Measurements from ENCODE around the gene CCL20.
A peak's percentile ranks its signal among the peaks of the same experiment; 100 is the strongest.

CCL20 gene

GRCh38 chr2:227834916-227835650, 21.4 kb downstream of the CCL20 start:
- DNase-seq: peak in 1 of 2 donors; percentile 20

- peak; percentile 21 to 46 for DNase-seq
Measured at GRCh38 chr2:227839339-227840129, 25.9 kb downstream of the CCL20 start.

DNA sequence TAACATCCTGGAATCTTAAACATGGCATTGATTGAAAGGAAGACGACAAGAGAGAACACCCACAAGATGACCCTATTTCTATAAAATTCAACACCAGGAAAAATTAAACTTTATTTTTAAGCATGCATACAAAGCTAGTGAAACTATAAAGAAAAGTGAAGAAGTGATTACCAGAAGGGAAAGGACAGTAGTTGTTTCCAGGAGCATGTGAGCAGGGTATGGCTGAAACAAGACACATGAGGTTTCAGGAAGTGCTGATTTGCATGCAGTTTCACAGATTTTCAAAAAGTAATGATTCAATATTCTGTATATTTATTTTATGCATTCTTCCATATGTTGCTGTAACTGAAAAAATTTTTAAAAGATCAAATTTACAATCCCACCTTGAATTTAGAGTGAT, 33.2 kb downstream of the CCL20 start:
- no peak for DNase-seq

GRCh38 chr2:227848146-227848545, 34.5 kb downstream of the CCL20 start:
- no peak for DNase-seq

DNA sequence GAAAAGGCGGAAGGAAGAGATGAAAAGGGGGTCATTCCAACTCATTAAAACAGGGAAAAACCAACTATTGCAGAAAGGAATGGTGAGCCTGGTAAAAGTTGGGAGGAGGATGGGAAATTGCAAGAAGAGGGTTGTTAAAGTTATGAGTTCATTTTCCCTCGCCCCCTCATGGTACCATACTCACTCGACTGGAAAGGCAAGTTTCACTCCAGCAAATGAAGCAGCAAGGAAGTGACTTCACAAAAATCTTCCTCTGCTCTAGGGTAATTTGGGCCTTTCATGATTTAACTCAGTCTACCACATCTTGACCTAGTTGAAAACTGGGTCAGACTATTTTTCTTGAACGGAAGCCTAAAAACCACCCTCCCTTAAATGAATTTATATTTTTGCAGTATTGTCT, 34.9 kb downstream of the CCL20 start:
- no peak for DNase-seq

DNA sequence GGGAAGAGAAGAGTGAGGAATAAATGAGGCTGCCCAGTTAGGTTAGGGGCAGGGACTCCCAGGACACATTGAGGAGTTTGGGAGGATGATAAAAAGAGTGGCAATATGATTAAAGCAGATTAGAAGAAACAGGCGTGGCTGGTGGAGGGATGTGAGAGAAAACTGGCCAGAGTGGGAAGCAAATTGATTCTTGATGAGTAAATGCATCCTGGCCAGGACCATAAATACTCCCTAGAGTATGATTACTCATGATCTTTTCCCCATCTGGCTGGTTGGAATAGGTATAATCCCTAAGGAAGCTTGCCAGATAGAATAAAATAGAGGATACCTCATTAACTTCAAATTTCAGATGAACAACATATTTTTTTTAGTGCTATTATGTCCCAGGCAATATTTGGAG, 36.3 kb downstream of the CCL20 start:
- DNase-seq: no peak

DNA sequence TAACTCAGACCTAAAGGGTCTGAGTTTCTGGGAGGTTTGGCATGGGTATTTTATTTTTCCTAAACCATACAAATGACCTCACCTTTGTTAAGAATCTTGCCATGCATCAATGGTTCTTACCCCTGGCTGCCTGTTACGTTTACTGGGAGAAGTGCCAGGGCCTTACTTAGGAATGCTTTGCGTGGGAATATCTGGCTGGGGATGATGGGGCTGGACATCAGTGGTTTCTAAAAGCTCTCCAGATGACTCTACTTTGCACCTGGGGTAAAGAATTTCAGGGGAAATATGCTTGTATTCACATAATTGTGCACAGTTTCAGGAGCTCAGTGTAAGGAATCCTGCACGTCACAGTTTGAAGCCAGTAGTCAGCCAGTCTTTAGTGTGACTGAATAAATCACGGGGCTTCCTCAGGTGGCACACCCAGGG, 39.6 kb downstream of the CCL20 start:
- DNase-seq: no peak

- DNase-seq: no peak
Measured at GRCh38 chr2:227853765-227854271, 40.2 kb downstream of the CCL20 start.

DNA sequence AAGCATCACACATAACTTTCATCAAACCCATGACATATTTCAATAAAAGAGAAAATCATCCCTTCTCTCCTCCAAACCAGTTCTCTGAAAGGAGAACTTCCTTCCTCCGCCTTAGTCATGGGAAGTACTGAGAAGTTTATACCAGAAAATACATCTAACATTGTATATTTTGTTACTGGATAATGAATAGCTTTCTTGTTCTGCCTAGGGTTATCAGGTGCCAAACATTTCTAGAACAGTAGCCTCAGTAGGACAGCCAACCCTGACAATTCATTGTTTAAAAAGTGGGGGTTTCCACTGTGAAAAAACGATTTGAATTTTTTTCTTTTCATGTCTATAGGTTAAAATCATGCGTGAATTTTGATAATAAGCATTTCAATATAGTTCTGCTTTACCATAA, 41.8 kb downstream of the CCL20 start:
- DNase-seq: no peak

DNA sequence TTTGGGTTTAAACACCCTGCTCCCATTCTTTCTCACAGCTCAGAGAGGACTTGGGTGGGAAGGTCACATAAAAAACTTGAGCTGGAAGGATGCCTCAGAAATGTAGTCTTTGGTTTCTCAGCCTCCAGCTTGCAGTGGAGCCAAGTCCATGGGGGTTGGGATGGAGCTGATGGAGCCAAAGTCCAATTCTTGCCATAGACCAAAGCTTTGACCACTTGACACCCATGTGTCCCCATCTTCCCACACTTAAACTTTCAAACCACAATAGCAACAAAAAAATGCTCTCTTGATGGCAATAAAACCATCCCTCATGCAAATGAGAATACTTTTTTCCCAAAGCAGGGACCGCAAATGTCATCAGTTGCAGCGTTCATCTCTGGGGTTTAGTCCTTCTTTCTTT, 43.1 kb downstream of the CCL20 start:
- DNase-seq: no peak

DNA sequence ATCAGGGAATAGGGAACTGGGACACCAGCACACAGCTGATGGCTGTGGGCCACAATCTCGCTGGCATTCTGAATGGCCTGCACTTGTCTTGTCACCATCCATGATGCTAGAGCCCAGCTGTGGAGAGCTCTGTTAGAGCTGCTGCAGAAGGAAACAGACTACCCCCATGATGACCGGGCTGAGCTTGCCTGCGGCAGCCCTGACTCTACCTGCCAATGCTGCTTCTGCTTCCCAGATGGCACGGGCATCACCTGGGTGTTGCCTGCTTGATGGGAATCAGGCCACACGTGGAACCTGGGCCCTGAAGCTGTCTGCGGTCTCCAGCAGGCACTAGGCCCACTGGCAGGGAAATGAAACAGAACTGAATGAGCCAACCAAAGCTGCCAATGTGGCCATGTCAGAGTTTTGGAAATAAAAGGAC, 46.6 kb downstream of the CCL20 start:
- no peak for DNase-seq

DNA sequence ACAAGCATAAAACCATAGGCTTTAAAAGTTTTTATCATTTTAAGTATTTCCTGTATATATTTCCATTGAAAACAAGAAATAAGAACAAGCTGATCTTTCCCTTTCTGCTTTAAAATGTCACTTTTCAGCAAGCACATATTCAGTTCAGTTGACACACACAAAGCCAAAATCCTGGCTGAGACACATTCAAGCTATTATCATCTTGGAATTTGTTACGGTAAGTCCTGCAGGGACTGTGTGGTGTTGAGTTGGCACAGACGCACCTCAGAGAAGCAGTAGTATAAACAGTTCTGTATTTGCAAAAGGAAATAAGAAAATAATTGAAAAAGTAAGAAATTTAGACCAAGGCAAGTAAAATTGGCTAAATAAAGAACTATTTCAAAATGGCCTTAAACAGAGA, 47.4 kb downstream of the CCL20 start:
- no peak for DNase-seq

DNA sequence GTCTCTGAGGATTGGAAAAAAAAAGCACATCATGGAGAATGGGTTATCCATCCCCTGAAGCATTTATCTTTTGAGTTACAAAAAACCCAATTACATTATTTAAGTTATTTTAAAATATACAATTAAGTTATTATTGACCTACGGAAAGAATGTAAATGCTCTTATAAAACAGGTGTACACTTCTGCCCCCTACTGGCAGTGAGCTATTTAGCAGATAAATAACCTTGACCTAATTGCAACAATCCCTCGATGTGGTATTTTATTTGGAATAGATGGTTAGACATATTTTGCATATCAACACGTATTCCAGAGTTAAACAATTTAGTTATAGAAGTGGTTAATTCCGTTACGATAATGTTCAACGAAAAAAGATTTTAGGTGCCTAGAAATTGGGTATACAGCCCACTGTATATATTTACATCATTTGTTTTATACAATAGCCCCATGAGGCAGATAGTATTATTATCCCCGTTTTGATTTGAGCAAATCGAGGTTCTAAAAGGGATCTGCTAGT, 48.6 kb downstream of the CCL20 start:
- DNase-seq: peak; percentile 67 to 72

- DNase-seq: peak; percentile 35 to 36
Measured at GRCh38 chr2:227862741-227863588, 49.3 kb downstream of the CCL20 start.

DNA sequence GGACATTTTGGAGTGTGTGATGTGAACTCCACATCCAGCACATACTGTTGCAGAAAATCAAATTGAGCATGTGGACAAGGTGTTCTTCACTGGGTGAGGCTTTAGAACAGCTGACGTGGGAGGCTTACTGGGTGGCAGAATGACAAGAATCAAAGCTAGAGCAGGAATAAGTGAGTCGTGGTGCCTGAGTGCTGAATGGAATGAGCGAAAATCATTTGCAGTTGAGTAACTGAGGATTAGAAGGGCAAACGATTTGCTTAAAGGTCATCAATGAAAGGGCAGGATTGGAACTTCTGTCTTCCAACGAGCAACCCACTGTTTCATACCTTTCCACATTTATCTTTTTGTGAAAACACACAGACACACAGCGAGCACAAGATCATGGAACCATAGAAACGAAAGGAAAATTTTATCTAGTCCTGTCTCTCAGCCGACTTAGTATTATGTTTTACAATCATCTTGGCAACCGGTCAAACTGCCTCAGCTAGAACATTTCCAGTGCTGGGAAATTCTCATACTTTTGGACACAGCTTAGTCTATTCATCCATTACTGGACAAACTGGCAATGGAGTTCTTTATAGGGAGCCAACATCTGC, 50.6 kb downstream of the CCL20 start:
- DNase-seq: no peak

DNA sequence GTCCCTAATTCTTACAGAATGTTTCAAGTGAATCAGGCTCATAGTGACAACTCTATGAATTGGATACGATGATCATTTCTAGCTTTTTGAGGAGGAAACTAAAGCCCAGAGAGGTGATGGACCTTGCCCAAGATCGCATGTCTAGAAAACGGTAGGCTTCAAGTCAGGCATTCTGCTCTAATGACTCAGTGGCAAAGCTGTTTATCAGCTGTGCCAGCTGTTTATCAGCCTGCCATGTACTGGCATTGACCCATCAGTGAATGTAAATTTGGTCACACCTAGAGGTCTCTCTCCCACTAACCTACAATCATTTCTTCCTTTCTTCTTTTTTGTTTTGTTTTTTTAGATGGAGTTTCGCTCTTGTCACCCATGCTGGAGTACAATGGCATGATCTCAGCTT, 51.6 kb downstream of the CCL20 start:
- DNase-seq: no peak

All from inflammatory macrophage (primary cell).